Dermis blood vessel endothelial cell (primary cell): ENCODE measurements around the gene ADAM11. TPM values are rescaled to one million over a fixed set of nuclear protein-coding genes. Genes with fewer than 3 reads are reported as not detected.
"Not testable (repeated sequence)": the region's sequence is repeated elsewhere in the genome, so short reads cannot be mapped to it uniquely, and the experiment has no call there.

ENCODE experiments used
- DNase-seq: peaks from one replicate; pipeline ENCODE4 v3.0.0; 2010
- total RNA-seq: library from RNA; depleted of rRNA; stranded (reverse); fragments of >200 nt; gene quantifications from 2 replicates; pipeline ENCODE4 v1.2.3, GENCODE V29; 2014

The ADAM11 gene
- total RNA-seq, 1 donor from 2014 or later, result under 0.01 TPM

- DNase-seq, result no peak
Observed at GRCh38 chr17:44797802-44798201, 39.0 kb downstream of the ADAM11 start.

- DNase-seq, result no peak
Observed at GRCh38 chr17:44798356-44798755, 39.6 kb downstream of the ADAM11 start.

DNA sequence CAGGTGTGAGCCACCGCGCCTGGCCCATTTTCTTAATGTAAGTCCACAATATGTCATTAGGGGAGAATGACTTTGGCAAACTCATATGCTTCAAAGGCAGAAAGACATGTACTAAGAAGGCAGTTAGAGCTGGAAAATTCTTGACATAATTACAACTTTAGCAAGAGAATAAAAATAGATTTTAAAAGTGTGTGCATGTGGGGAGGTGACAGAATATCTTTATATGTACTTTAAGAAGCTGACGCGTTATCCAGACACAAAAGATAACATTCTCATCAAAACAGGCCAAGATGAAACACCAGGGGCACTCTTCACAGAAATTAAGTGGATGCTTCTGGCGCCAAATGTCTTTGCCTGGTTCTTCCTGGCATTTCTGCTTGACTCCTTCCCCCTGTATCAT is 43.1 kb downstream of the ADAM11 start:
- DNase-seq, result no peak

GRCh38 chr17:44804302-44805089 is 45.7 kb downstream of the ADAM11 start:
- DNase-seq, result no peak

GRCh38 chr17:44807093-44807816 is 48.5 kb downstream of the ADAM11 start:
- peak; percentile 36 for DNase-seq

DNA sequence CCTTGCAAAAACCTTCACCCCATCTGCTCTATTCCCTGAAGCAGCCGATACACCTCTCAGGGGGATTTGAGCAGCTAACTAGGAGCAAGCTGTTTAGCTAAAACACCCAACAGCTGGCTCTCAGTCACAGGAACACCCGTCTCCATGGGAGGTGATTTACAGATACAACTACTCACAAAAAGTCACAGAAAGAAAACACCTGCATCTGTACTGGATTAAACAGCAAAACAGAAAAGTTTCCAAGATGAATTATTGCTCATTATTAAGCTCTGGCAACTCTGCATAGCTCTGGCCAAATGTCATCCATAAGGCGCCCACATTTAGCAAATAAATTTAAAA is 49.0 kb downstream of the ADAM11 start:
- no peak for DNase-seq

DNA sequence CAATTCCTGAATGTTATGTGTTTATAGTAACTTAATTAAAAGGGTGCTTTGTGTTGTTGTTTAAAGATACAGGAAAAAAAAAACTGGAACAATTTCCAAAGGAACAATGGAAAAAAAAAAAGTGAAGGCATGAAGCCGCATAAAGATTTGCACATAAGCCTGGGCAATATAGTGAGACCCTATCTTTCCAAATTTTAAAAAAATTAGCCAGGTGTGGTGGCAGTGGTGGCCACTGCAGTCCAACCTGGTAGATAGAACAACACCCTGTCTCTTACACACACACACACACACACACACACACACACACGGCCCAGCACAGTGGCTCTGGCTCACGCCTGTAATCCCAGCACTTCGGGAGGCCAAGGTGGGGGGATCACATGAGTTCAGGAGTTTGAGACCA is 49.4 kb downstream of the ADAM11 start:
- no peak for DNase-seq

- DNase-seq, result not testable (repeated sequence)
Observed at GRCh38 chr17:44808656-44809388, 50.0 kb downstream of the ADAM11 start.

- no peak for DNase-seq
Observed at GRCh38 chr17:44812263-44812662, 53.5 kb downstream of the ADAM11 start.

GRCh38 chr17:44818508-44818907 is 59.7 kb downstream of the ADAM11 start:
- DNase-seq, result not testable (repeated sequence)

DNA sequence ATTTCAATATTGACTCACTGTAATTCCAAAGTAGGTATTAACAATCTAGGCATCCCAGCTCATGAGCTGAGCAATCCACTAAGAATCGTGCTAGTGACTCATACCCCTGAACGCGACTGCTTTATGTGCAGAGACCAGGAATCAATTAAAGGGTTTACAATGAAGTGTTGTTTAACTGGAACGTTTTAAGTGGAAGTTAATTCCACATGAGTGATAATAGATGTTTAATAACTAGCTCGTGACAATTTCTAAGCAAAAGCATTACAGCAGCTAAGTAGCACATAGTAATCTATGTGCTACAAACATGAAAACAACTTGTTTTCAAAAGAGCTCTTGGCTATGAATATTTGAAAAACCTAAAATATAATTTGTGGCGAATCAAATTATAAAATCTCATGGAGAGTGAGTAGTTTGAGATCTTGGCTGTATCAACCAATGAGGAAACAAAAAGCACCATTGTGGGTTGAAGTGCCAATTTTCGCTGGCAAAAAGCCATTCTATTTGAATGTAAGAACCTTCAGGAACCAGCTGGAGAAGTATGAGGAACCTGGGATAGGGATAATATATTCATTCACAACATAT is 61.9 kb downstream of the ADAM11 start:
- DNase-seq, result peak; percentile 85

GRCh38 chr17:44825236-44825635 is 66.4 kb downstream of the ADAM11 start:
- not testable (repeated sequence) for DNase-seq

GRCh38 chr17:44826123-44826790 is 67.5 kb downstream of the ADAM11 start:
- no peak for DNase-seq

DNA sequence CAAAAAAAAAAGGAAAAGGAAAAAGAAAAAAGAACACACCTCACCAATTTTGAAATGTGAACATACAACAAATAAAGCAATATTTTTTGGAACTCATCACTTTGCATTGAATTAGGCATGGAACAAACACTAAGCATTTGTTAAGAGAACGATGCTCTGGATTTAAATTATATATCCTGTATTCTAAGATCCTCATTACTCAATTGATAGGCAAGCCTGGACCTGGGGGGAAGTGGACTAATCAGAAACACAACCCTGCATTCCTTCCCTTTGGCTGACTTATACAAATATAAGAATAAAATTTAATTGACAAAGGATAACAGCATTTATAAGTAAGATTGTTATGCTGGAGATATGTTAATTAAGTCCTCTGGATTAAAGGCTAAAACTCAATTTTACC is 69.1 kb downstream of the ADAM11 start:
- DNase-seq, result peak; percentile 11

DNA sequence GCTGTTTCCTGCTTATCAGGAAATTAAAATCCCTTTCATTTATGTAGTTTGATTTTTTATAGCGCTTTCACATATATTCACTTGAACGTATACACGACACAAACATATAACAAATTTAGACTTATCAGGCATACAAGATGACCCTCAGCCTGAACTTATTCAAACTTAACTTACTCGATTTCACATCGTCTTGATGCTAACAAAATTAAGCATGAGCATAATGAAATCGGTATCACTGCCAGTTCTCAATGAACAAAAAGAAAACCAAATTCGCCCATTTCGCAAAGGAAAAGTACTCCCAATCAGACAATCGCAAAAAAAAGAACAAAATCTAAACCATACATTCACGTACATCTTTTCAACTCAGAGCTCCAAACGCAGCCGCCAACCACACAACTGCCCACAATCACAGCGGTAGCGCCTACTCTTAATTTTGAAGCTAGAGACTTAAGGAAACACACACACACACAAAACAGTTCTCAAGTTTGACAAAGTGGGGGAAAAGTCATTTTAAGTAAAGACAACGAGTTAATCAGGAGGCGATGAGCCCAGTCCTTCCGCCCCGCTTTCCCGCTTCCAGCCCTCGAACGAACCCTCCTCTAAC is 70.2 kb downstream of the ADAM11 start:
- peak; percentile 48 for DNase-seq

DNA sequence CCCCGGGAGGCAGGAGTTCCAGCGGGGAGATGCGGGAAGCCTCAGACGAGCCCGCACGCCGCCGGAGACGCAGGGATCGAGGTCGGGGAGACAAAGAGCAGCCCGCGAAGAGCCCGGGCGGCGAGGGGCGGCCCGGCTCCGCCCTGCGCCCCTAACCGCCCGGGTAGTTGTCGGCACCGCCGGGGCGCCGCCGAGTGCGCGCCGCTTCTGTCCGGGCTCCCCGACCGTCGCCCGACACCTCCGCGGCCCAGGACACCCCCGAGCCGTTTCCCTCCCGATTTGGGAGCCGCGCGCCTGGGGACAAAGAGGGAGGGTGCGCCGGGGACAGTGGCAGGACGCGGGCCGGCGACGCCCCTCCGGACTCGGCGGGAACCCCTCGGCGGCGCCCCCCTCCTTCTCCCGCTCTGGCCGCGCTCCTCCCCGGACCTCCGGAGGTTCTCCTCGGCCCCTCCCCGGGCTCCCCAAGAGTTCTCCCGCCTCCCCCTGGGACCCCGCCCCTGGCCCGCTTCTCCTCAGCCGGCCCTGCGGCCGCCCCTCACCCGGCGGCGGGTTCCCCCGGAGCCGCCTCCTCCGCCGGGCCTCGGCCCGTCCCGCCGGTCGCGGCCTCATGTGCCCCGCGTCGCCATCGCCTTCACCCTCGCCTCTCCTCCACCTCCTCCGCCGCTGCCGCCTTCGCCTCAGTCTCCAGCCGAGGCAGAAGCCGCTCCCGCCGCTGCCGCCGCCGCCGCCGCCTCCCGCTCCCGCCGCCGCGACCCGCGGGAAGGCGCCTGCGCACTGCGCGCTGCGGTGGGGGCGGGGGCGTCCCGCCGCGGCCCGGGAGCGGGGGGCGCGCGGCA is 71.0 kb downstream of the ADAM11 start, which contains the start of gene GJC1:
GJC1 (minus strand) TSS at position 765 of the 836 bp plus-strand sequence. CDS start 24,470 bp downstream, outside the sequence.
- peak; percentile 55 for DNase-seq

- peak; percentile 47 for DNase-seq
Observed at GRCh38 chr17:44830359-44831288, 71.8 kb downstream of the ADAM11 start.

- DNase-seq, result no peak
Observed at GRCh38 chr17:44831371-44831770, 72.6 kb downstream of the ADAM11 start.
